Astrocyte (in vitro differentiated cells and primary cell): ENCODE results near the gene SPAG9.

ENCODE experiments used
- EZH2 ChIP-seq: IDR thresholded peaks from 2 replicates; pipeline ENCODE4 v1.6.1; 2012; ENCODE audit warnings: mild to moderate bottlenecking, low read length, inconsistent platforms; ENCODE audit not compliant: insufficient read depth
- TF ChIP-seq, protein P1 (sequence below): IDR thresholded peaks from 2 replicates; pipeline ENCODE4 v1.5.1; 2011; ENCODE audit warnings: low read depth, mild to moderate bottlenecking, inconsistent platforms, low read length, moderate library complexity; ENCODE audit not compliant: insufficient read depth

DNA sequence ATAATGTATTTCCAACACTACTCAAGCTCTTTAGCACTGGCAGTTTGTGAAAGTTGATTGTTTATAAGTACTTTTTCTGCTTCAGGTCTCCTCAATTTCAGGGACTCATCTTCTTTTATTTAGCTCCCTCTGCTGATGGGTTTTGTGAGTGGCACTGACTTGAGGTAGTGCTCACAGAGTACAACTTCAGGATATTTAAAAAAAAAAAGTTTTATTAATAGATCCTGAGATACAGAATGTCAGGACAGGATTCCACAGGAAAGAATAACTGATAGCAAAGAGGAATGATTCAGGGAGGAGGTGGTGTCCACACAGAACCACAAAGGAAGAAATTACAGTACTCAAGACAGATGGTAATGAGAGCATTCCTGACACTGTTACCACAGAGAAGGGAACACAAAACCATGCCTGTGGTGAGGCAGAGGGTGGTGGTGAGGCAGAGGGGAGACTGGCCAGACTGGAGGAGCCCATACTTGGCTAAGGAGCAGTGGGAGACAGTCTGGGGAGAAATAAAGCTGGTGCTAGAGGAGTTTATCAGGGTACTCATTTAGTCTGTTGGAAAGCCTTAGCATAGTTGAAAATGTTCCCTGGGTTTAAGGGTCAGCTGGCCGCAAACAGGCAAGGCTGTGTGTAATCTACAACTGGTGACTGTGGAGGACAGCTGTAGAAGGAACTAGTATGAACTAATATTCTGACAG lies 63.7 kb downstream of the SPAG9 start:
- TF ChIP-seq, protein P1, sequence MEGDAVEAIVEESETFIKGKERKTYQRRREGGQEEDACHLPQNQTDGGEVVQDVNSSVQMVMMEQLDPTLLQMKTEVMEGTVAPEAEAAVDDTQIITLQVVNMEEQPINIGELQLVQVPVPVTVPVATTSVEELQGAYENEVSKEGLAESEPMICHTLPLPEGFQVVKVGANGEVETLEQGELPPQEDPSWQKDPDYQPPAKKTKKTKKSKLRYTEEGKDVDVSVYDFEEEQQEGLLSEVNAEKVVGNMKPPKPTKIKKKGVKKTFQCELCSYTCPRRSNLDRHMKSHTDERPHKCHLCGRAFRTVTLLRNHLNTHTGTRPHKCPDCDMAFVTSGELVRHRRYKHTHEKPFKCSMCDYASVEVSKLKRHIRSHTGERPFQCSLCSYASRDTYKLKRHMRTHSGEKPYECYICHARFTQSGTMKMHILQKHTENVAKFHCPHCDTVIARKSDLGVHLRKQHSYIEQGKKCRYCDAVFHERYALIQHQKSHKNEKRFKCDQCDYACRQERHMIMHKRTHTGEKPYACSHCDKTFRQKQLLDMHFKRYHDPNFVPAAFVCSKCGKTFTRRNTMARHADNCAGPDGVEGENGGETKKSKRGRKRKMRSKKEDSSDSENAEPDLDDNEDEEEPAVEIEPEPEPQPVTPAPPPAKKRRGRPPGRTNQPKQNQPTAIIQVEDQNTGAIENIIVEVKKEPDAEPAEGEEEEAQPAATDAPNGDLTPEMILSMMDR = peak; percentile 76
- no peak for TF ChIP-seq EZH2
